Measurements from ENCODE around the gene PIH1D1.

PIH1D1 gene

GRCh38 chr19:49418511-49418910 is 33.1 kb downstream of the PIH1D1 start:
- no peak overlapping the region for H3K4me3 ChIP-seq (ENCODE audit: low read depth, low read length)
- no peak for TF ChIP-seq CTCF (IDR thresholded peaks at IDR 0.05; ENCODE audit: insufficient read depth, low read depth, low read length, missing control alignments)
- DNase-seq (ENCODE audit: low read depth): no peak

- no peak overlapping the region for H3K4me3 ChIP-seq (ENCODE audit: low read depth, low read length)
- DNase-seq (ENCODE audit: low read depth): no peak
- no peak for TF ChIP-seq CTCF (IDR thresholded peaks at IDR 0.05; ENCODE audit: insufficient read depth, low read depth, low read length, missing control alignments)
Measured at GRCh38 chr19:49417088-49417487, 34.5 kb downstream of the PIH1D1 start.

- DNase-seq (ENCODE audit: low read depth): no peak
- H3K4me3 ChIP-seq (ENCODE audit: low read depth, low read length): no peak overlapping the region
- TF ChIP-seq CTCF (IDR thresholded peaks at IDR 0.05; ENCODE audit: insufficient read depth, low read depth, low read length, missing control alignments): no peak
Measured at GRCh38 chr19:49415810-49416200, 35.8 kb downstream of the PIH1D1 start.

GRCh38 chr19:49415102-49415809 is 36.4 kb downstream of the PIH1D1 start:
- DNase-seq (ENCODE audit: low read depth): peak; percentile 63
- H3K4me3 ChIP-seq (ENCODE audit: low read depth, low read length): no peak overlapping the region
- TF ChIP-seq CTCF (IDR thresholded peaks at IDR 0.05; ENCODE audit: insufficient read depth, low read depth, low read length, missing control alignments): no peak

- no peak for DNase-seq (ENCODE audit: low read depth)
- no peak overlapping the region for H3K4me3 ChIP-seq (ENCODE audit: low read depth, low read length)
- TF ChIP-seq CTCF (IDR thresholded peaks at IDR 0.05; ENCODE audit: insufficient read depth, low read depth, low read length, missing control alignments): no peak
Measured at GRCh38 chr19:49414256-49414655, 37.4 kb downstream of the PIH1D1 start.

- H3K4me3 ChIP-seq (ENCODE audit: low read depth, low read length): no peak overlapping the region
- DNase-seq (ENCODE audit: low read depth): no peak
- TF ChIP-seq CTCF (IDR thresholded peaks at IDR 0.05; ENCODE audit: insufficient read depth, low read depth, low read length, missing control alignments): no peak
Measured at GRCh38 chr19:49413348-49413747, 38.3 kb downstream of the PIH1D1 start.

Data from GM12865 (cell line).